ENCODE results near the gene MFSD2B.

The MFSD2B gene

GRCh38 chr2:24051833-24052232 lies 41.9 kb downstream of the MFSD2B start:
- no peak for DNase-seq (ENCODE audit: low read depth)
- TF ChIP-seq, protein P1, sequence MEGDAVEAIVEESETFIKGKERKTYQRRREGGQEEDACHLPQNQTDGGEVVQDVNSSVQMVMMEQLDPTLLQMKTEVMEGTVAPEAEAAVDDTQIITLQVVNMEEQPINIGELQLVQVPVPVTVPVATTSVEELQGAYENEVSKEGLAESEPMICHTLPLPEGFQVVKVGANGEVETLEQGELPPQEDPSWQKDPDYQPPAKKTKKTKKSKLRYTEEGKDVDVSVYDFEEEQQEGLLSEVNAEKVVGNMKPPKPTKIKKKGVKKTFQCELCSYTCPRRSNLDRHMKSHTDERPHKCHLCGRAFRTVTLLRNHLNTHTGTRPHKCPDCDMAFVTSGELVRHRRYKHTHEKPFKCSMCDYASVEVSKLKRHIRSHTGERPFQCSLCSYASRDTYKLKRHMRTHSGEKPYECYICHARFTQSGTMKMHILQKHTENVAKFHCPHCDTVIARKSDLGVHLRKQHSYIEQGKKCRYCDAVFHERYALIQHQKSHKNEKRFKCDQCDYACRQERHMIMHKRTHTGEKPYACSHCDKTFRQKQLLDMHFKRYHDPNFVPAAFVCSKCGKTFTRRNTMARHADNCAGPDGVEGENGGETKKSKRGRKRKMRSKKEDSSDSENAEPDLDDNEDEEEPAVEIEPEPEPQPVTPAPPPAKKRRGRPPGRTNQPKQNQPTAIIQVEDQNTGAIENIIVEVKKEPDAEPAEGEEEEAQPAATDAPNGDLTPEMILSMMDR (conservative IDR thresholded peaks at IDR 0.05; ENCODE audit: control insufficient read depth, insufficient read depth, low read depth, low read length), result no peak
- no peak overlapping the region for H3K4me3 ChIP-seq (ENCODE audit: control insufficient read depth, low read depth, low read length)

DNA sequence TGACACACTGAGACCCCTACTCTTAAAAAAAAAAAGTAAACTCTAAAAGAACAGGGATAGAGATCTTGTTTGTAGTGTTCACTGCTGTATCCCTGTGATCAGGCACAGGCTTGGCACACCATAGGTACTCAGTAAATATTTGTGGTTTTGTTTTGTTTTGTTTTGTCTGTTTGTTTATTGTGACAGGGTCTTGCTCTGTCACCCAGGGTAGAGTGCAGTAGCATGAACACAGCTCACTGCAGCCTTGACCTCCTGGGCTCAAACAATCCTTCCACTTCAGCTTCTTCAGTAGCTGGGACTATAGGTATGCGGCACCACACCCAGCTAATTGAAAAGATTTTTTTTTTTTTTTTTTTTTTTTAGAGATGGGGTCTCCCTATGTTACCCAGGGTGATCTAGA lies 43.1 kb downstream of the MFSD2B start:
- no peak overlapping the region for H3K4me3 ChIP-seq (ENCODE audit: control insufficient read depth, low read depth, low read length)
- DNase-seq (ENCODE audit: low read depth), result no peak
- TF ChIP-seq, protein P1 (conservative IDR thresholded peaks at IDR 0.05; ENCODE audit: control insufficient read depth, insufficient read depth, low read depth, low read length), result no peak

GRCh38 chr2:24054366-24055010 lies 44.6 kb downstream of the MFSD2B start:
- TF ChIP-seq, protein P1 (conservative IDR thresholded peaks at IDR 0.05; ENCODE audit: control insufficient read depth, insufficient read depth, low read depth, low read length), result no peak
- no peak for DNase-seq (ENCODE audit: low read depth)

DNA sequence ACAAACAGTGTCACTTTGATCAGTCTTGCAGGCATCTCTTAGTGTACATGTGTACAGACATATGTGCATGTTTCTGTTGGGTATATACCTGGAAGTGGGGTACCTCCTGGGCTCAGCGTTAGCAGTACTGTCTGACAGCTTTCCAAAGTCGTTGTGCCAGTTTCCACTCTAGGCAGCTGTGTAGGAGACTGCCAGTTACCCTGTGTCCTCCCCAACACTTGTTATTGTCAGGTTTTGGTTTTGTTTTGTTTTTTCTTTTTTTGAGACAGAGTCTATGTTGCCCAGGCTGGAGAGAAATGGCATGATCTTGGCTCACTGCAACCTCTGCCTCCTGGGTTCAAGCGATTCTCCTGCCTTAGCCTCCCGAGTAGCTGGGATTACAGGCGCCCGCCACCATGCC lies 45.9 kb downstream of the MFSD2B start:
- H3K4me3 ChIP-seq (ENCODE audit: control insufficient read depth, low read depth, low read length), result no peak overlapping the region
- no peak for DNase-seq (ENCODE audit: low read depth)
- TF ChIP-seq, protein P1 (conservative IDR thresholded peaks at IDR 0.05; ENCODE audit: control insufficient read depth, insufficient read depth, low read depth, low read length), result no peak

More at GRCh38 chr2:24054366-24055010, 44.6 kb downstream of the MFSD2B start:
- H3K4me3 ChIP-seq (ENCODE audit: control insufficient read depth, low read depth, low read length), result no peak overlapping the region

DNA sequence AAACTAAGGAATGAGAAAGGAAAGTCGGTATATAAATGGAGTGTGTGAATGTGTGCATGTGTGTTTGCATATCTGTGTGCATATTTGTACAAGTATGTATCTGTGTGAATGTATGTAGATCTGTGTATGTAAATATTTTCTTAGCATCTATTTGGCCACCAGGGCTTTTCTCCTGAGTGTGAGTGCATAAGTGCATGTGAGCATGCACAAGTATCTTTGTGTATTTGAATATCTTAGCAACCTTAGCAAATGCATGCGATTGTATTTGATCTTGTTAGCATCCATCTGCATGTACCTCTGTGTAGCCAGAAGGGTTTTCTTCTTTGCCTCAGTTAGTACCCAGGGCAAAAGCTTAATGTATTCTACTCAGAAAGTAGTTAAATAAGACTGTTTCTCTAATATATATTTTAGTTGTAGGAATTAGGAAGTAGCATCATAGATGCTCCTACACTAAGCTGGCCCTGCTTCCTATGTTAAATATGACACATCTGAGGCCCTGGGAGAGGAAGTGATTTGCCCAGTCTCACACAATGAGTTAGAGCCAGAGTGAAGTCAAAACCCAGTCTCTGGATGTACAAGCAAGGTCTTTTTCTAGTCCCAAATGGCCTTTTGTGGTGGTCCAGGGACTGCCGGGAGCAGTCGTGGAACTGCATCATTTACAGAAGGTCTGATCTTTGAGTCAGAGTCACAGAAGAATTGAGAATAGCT lies 48.8 kb downstream of the MFSD2B start:
- DNase-seq (ENCODE audit: low read depth), result no peak
- H3K4me3 ChIP-seq (ENCODE audit: control insufficient read depth, low read depth, low read length), result no peak overlapping the region
- TF ChIP-seq, protein P1 (conservative IDR thresholded peaks at IDR 0.05; ENCODE audit: control insufficient read depth, insufficient read depth, low read depth, low read length), result no peak

DNA sequence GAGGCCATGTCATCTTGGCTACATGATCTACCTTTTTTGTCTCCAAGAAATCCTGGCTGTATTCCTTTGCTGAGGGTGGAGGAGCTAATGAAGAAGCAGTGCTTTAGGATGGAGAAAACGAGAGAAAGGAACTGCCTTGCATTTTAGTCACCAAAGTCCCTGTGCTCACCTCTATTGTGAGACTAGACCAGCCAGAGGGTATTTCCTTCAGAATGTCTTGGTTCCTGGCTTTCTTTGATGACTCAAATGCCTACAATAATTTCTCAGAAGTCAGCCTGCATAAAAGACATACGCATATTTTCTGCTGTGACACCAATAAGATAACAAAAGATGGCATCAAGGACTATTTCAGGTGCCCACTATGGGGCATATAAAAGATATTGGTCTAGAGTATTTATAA lies 55.5 kb downstream of the MFSD2B start:
- DNase-seq (ENCODE audit: low read depth), result no peak
- TF ChIP-seq, protein P1 (conservative IDR thresholded peaks at IDR 0.05; ENCODE audit: control insufficient read depth, insufficient read depth, low read depth, low read length), result no peak
- H3K4me3 ChIP-seq (ENCODE audit: control insufficient read depth, low read depth, low read length), result no peak overlapping the region
